SH-SY5Y (cell line): ENCODE measurements around the gene TP63.

ENCODE experiments used
- GATA2 ChIP-seq: IDR thresholded peaks from 2 replicates; pipeline ENCODE4 v1.6.1; 2011; ENCODE audit warnings: mild to moderate bottlenecking, low read depth, low read length
- GATA3 ChIP-seq: IDR thresholded peaks from 2 replicates; pipeline ENCODE4 v1.6.1; 2011; ENCODE audit warnings: low read depth, mild to moderate bottlenecking, low read length, moderate library complexity

Gene TP63

GRCh38 chr3:189813647-189814240 lies 182.6 kb downstream of the TP63 start:
- TF ChIP-seq GATA3 (no peak), GATA2 (no peak)

DNA sequence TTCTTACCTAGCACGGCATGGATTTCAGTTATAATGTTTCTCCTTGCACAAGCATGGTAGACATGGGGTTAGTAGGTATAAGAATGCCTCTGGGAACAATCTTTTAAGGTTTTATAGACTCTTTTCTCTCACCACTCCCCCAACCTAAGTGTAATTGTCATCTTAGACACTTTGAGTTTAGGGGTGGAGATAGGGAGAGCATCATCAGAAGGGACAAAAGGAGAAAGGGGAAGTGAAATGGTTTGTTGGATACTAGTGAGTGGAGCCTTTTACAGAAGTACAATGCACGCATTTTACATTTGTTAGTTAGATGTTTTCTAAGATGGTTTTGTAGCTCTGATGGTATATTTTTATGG lies 189.2 kb downstream of the TP63 start:
- TF ChIP-seq GATA2: no peak
- TF ChIP-seq GATA3: no peak

DNA sequence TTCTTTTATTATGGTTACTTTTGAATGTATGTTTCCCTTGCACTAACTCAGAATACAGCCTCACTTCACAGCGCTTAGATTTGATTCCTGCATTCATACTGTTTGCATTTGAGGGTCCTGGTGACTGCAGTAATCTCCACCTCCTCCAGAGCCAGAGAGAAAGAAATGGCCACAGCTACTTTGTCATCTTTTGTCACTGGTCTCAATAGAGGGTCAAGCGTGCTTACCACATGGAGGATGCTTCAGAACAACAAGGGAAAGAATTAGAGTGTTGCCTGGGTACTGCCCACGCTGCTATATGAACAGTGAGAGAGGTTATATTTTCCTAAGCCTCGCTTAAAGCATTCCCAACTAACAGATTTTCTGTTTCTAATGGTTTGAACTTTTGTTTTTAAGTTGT lies 190.1 kb downstream of the TP63 start:
- TF ChIP-seq GATA3 (no peak), GATA2 (no peak)

DNA sequence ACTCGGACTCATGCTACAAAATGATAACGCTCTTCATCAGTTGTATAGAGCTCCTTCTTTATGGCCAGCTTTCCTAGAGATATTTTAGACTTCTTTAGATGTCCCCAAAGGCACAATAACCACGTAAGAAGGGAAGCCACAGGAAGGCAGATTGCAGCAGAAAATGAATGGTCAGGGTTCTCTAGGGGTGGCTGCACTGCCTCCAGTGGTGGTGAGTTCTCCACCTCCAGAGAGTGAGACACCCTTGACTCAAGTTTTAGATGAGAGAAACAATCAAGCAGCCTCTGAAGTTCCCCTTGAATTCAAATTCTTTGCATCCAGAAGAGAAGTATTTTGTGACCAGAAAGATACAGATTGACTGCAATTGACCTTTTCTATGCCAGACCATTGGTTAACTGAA lies 191.5 kb downstream of the TP63 start:
- TF ChIP-seq GATA3 (no peak), GATA2 (no peak)

DNA sequence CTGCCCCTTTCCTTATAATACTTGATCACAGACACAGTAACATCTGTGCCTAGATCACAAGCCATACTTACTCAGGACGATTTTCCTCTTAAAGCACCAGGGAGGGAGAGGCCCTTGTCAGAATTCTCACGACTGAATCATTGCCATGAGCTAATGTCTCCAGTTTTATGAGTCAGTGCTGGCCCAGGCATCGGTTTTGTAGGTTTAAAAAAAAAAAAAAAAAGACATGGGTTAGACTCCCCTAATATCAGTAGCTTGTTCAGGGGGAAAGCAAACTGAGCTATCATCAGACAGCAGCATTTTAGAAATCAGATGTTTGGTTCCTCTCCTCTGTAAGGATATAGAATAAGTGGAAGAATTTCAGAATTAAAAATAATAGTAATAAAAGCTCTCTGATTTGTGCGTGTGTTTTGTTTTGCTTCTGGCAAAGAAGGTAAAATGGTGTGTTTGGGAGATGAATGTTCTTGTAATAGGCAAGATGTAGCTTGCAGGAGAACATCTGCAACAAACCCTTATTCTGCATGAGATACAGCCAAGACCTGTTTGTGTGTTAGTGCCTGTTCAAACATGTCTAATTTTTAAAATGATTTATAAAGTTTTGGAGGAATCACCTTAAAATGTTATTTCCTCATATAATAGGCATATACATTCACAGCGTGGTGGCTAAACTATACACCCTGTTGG lies 193.6 kb downstream of the TP63 start:
- TF ChIP-seq GATA3 (no peak), GATA2 (no peak)

GRCh38 chr3:189826566-189826965 lies 195.4 kb downstream of the TP63 start:
- TF ChIP-seq GATA2 (no peak), GATA3 (no peak)

- TF ChIP-seq GATA3 (no peak), GATA2 (no peak)
Observed at GRCh38 chr3:189827108-189827507, 195.9 kb downstream of the TP63 start.

GRCh38 chr3:189830401-189830800 lies 199.2 kb downstream of the TP63 start:
- TF ChIP-seq GATA2 (no peak), GATA3 (no peak)

- TF ChIP-seq GATA3 (no peak), GATA2 (no peak)
Observed at GRCh38 chr3:189833266-189833665, 202.1 kb downstream of the TP63 start.

DNA sequence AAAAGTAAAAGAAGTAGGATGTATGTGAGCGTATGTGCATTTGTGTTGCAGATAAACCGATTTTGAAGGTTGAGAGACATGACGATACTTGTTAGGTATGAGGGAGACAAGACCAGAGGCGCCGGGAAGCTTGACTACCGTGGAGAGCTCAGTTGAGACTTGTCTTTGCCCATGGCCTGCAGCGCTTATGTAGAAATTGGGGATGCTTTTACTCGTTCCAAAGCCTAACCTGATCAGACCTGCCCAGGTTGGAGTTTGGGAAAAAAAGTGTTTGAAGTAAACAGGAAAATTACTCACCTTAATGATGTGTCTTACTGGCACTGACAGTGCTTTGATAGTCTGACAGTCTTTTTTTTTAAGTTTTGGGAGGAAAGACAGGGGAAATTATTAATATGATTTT lies 202.8 kb downstream of the TP63 start:
- TF ChIP-seq GATA2 (no peak), GATA3 (no peak)

DNA sequence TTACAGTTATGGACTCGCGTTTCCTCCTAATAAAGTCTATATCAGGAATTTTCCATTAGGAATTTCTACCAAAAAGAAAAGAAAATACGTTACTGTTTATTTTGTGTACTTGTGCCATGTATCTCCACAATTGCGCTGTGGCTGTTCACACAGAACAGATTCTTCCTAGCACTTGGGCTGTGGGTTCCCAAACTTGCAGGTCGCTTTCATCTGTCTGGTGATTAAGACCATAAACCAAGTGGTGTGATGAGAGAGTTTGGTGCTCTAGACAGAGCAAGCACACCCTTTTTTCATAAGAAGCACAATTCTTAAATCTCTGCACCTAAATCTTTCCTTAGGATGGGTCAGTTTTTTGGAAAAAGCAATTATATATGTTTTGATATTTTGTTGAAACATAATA lies 203.3 kb downstream of the TP63 start:
- TF ChIP-seq GATA2 (no peak), GATA3 (no peak)

DNA sequence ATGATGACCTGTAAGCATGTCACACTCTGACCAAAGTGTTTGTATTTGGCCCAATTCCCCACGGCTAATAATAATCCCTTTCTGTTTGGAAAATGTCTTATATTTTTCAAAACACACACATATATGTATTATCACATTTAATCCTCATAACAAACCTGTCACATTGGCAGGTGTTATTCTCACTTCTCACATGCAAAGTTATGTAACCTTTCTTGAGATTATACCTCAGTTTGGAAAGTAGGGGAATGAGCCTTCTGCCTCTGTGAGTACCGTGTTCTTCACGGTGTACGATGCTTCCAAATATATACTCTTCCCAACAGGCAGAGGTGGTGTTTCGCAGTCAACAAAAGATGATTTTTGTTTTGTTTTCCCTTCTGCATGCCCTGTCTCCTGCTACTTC lies 205.6 kb downstream of the TP63 start:
- TF ChIP-seq GATA2 (no peak), GATA3 (no peak)

- no peak for TF ChIP-seq GATA2
- TF ChIP-seq GATA3: no peak
Observed at GRCh38 chr3:189838291-189838690, 207.1 kb downstream of the TP63 start.

DNA sequence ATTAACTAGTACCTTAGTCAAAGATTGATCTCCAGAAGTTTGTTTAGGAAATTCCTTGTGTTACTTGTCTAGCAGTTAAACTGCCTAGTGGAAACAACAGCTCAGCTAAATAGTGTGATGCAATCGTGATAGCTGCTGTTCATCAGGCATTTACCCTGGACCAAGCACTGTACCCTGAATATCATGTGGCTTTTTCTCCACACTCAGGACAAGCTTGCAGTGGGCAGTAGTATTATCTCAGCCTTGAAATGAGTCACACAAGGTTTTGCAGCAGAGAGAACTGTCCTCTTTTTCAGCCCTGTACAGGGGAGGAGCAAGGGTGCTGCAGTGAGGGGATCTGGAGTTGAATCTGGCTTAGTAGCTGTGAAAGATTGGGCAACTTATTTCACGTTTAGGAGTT lies 208.4 kb downstream of the TP63 start:
- TF ChIP-seq GATA2: no peak
- no peak for TF ChIP-seq GATA3

GRCh38 chr3:189841473-189842205 lies 210.4 kb downstream of the TP63 start:
- TF ChIP-seq GATA2 (no peak), GATA3 (no peak)
